T-helper 2 cell treated with Interferon-gamma antibody and Interleukin-4, amounts not matched to agents 100 ng/mL and 5 ng/mL, for 36 hours (primary cell): ENCODE data around the gene CMTM5. TPM values are rescaled to one million over a fixed set of nuclear protein-coding genes. Genes with fewer than 3 reads are reported as not detected.
"Not testable (repeated sequence)": the region's sequence is repeated elsewhere in the genome, so short reads cannot be mapped to it uniquely, and the experiment has no call there.

Source experiments
- intact Hi-C: fragments of 100-400 bp; cut with micrococcal nuclease; formaldehyde crosslinking; loops from one replicate; pipeline ENCODE4 v1.15.1; 2023
- total RNA-seq: library from RNA; stranded (reverse); gene quantifications from 2 replicates; pipeline ENCODE4 v1.2.3, GENCODE V29; 2022

Gene CMTM5
- total RNA-seq, 1 donor from 2014 or later = not detected

- intact Hi-C loops = no loop called here
These were observed 1.9 kb downstream of the CMTM5 start for GRCh38 chr14:23378612-23379220.

GRCh38 chr14:23379366-23380196 lies 2.7 kb downstream of the CMTM5 start:
- intact Hi-C loops = loop anchor here (1.0 kb wide), 3 partner anchors 51 to 259 kb away; no protein-coding TSS in a partner anchor

DNA sequence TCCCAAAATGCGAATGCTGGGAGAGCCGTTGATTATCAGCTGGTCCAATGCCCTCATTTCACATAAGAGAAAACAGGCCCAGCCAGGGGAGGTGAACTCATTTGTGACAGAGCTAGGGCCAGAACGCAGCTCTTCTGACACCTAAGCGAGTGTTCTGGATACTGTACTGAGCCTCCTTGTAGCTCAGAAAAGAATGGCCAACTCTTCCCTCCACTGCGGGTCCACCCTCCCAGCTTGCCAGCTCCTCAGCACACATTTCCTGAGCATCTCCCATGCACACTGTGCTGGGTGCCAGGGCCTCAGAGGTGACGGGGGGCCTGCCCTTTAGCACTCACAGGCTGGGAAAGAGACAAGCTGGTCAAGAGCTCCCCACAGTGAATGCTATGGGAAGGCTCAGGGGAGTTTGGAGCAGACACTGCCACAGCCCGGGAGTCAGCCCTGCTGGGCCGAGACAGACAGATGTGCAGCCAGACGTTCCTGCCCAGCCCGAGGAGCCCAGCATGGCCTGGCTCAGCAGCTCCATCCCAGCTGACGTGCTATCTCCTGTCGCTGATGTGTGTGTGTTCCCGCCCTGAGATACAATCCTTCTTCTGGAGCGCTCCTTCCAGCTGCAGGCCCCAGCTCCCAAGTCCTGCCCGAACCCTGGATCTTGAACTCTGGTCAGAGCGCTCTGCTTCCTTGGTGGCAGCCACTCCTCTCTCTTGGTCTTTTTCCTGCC lies 3.5 kb downstream of the CMTM5 start:
- intact Hi-C loops = loop anchor here (1.0 kb wide), 3 partner anchors 52 to 260 kb away; no protein-coding TSS in a partner anchor

DNA sequence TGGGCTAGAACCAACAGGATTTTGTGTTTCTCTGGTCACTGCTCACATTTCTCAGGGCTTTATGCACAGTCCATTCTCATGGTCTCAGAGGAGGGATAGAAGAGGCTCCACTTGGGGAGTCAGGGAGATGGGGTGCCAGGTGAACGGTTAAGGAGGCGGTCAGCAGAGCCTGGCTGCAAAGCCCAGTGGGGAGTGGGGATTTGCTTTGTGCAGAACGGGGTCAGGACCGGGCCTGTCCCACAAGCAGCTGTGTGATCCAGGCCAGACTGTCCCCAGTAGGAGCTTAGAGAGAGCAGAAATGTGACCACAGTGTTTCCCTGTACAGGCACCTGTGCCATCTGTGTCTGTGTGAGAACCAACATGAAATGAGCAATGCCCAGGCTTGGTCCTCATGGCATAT lies 4.1 kb downstream of the CMTM5 start:
- intact Hi-C loops = loop anchor here (1.0 kb wide), 3 partner anchors 53 to 261 kb away; no protein-coding TSS in a partner anchor

DNA sequence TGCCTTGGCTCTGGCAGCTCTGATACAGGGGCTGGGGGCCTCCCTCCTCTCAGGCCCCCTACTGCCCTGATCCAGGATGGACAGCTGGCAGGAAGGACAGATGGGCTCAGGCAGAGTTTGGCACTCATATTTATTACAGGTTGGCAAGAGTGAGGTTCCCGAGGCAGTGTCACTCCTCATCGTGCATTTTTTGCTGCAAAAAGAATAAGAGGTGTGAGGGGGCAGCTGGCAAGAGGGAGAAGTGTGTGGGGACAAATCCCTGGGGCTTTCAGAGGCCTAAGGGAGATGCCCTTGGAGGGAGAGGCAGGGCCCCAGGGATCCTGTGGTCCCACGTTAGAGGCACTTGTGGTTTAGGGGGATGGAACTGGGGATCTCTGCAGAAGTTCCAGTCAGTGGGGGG lies 5.0 kb downstream of the CMTM5 start:
- intact Hi-C loops = no loop called here

DNA sequence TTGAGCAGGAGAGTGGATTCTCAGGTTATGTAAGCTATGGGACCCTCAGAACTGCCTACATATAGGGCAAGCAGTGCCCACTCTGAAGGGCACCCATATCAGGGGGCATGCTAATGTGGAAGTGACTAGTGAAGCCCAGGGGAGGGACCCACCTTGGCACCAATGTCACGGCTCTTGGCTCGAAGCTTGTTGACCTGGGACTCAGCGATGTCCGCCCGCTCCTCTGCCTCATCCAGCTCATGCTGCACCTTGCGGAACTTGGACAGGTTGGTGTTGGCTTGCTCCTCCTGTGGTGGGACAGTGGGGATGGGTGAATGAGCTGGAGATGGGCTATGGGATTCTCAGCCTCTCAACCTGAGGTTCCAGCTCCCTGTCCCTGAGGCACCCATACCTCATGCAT lies 5.4 kb downstream of the CMTM5 start:
- intact Hi-C loops = no loop called here

DNA sequence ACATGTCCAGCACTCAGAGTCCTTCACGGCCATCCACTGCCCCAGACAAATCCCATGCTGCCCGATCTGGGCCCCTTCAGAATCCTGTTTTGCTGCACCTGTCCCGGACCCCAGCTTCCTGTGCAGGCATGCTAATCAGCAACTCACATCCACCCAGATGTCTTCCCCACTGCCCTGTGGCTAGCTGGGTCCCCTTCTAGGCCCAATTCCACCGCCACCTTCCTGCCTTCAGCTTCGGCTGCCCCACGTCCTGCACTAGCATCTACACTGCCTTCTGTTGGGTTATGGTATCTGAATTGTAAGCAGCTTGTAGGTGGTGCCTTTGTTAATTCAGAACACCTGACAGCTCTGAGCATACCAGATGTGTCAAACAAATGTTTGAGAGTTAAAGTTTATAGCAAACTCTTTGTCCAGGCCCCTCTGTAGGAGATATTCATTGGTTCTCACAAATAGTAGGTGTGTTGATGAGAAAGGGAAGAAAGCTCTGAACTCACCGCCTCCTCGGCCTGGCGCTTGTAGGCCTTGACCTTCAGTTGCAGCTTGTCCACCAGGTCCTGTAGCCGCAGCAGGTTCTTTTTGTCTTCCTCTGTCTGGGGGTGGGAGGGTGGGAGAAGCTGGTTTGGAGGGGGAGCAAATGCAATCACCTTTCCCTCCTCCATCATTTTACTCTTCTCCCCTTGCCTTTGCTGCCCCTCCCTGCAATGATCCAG lies 6.0 kb downstream of the CMTM5 start:
- intact Hi-C loops = no loop called here

DNA sequence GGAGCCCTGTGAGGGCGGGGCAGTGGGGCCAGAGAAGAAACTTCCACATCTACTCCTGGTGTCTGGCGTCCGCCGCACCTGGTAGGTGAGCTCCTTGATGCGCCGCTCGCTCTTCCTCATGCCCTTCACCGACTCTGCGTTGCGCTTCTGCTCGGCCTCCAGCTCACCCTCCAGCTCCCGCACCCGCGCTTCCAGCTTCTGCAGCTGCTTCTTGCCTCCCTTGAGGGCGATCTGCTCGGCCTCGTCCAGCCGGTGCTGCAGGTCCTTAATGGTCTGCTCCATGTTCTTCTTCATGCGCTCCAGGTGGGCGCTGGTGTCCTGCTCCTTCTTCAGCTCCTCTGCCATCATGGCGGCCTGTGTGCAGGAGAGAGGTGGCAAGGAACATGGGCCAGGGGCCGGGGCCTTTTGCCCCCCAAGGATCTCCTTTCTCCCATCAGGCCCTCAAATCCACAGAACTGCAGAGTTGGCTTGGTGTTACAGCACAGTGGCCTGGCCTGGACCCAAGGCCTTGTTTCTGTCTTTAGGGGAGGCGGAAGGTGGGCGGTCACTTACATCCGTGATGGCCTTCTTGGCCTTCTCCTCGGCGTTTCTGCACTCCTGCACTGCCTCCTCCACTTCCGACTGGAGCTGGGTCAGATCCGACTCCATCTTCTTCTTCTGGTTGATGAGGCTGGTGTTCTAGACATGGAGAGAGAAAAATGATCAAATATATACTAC lies 7.7 kb downstream of the CMTM5 start:
- intact Hi-C loops = no loop called here

DNA sequence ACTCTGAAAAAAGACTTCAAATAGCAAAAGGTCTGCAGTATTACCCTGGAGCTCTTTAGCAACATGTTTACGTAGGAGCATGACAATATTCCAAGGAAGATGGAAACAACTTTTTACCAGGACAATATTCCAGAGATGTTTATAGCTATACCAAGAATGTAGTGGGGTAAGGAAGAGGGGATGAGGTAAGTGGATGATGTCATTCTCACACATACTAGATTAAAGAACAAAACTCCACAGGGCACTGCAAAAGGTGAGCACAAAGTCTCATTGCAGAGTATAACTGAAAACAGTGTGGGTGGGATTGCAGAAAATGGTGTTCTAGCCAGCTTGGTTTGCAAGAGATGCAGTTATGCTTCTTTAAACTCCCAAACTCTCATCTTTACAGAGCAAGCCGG lies 8.4 kb downstream of the CMTM5 start:
- intact Hi-C loops = no loop called here

DNA sequence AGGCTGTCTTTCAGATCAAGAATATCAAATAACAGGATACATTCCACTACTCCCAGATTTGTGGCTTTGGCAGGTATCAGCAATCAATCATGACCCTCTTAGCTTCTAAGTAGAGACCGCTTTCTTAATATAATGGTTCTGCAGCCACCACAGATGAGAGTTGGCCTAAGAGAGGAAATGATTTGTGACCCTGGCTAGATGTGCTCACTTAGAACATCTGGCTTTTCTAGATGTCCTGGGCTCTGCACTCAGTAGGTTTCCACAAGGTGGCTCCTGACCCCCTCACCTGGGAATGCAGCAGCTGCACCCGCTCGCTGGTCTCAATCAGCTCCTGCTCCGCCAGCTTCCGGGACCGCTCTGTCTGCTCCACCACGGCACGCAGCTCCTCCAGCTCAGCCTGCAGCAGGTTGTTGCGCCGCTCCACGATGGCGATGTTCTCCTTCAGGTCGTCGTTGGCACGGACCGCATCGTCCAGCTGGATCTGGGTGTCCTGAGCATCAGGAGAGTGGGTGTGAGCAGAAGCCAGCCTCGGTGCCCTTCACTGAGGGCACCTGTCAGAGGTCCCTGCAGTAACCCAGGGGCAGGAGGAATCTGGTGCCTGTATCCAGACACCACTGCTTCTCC lies 8.9 kb downstream of the CMTM5 start:
- intact Hi-C loops = no loop called here

DNA sequence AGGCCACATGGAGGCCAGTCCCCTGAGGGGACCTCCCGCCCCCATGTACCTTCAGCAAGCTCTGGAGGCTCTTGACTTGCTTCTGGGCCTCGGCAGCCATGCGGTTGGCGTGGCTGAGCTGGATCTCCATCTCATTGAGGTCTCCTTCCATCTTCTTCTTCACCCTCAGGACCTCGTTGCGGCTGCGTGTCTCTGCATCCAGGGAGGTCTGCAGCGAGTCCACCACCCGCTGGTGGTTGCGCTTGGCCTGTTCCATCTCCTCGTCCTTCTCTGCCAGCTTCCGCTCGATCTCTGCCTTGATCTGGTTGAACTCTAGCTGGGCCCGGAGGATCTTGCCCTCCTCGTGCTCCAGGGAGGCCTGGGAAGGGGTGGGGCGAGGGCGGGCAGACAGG lies 9.4 kb downstream of the CMTM5 start:
- intact Hi-C loops = not testable (repeated sequence)

- intact Hi-C loops = no loop called here
These were observed 10.2 kb downstream of the CMTM5 start for GRCh38 chr14:23386999-23387398.

DNA sequence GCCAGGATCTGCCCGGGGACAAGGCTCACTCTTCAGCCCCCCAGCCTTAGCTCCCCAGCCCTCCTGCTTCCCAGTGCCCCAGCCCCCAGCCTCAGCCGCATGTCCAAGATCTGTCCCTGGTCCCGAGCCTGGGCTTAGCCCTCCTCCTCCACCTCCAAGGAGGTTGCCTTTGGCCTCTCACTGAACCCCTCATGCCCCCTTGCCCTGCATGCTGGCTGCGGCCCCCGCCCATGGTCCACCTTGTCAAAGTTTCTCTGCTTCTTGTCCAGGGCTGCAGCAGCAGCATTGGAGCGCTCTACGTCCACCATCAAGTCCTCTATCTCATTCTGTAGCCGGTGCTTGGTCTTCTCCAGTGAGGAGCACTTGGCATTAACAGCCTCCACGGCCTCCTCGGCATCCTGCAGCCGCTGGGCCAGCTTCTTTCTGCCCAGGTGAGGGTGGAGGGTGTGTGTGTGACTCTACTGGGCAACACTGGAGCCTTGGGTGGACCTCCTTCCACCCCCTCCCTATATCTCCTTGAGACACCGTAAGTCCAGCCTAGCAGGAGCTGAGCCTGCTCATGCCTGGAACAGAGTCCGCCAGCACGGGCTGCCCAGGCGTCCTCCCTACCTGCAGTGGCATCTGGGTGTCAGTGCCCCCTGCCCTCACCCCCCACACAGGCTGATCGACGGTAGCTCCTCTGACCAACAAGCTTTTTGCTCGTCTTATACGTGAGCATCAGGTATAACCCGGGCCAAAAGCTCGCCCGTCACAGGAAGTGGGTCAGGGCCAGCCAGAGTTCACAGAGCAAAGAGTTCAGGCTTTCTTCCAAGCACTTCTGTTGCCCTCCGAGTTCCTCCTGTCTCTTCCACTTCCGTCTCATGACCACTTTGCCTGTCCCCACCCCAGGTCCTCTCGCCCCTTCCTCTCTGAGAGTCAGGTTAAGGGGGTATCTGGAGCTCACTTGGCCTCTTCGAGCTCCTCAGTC lies 11.4 kb downstream of the CMTM5 start:
- intact Hi-C loops = no loop called here

GRCh38 chr14:23388996-23389395 lies 12.2 kb downstream of the CMTM5 start:
- intact Hi-C loops = no loop called here

DNA sequence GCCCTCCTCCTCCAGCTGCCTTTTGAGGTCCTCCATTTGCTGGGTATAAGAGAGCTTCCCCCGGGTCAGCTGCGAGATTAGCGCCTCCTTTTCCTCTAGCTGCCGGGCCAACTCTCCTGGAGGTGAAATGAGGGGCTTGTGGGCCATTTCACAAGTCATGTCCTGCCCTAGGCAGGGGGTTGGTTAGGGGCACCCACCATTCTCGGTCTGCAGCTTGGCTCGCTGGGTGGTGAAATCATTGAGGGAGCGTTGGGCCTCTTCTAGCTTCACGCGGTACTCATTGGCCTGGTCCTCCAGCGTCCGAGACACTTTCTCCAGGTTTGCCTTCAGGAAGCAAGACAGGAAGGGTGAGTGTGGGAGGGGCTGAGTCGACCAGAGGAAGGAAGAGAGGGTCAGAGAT lies 12.6 kb downstream of the CMTM5 start:
- intact Hi-C loops = no loop called here

DNA sequence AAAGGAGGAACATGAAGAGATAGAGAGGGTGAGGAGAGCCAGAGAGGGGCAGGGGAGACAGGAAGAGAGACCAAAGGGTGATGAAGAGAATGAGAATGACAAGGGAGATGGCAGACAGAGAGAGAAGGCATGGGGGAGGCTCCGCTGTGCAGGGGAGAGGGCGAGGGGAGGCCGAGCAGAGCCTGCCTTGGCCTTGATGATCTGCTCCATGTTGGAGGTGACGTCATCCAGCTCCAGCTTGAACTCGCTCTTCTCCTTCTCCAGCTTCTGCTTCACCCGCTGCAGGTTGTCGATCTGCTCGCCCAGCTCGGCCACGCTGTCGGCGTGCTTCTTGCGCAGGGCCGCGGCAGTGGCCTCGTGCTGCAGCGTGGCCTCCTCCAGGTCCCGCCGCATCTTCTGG lies 13.0 kb downstream of the CMTM5 start:
- intact Hi-C loops = not testable (repeated sequence)

DNA sequence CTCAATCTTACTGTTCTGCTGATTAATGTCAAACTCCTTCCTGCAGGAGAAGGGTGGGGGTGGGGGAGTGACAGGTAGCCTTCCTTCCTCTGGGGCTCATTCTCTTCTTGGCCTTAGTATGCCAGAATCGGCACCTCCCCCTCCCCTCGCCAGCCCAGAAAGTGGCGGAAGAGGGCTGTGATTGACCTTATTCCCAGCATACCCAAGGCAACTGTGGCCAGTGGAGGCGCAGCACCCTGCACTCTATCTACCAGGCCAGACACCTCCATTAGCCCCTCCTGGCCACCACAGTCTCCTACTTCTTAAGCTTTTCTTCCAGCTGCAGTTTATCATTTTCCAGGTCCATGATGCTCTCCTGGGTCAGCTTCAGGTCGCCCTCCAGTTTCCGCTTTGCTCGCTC lies 15.8 kb downstream of the CMTM5 start:
- intact Hi-C loops = no loop called here

DNA sequence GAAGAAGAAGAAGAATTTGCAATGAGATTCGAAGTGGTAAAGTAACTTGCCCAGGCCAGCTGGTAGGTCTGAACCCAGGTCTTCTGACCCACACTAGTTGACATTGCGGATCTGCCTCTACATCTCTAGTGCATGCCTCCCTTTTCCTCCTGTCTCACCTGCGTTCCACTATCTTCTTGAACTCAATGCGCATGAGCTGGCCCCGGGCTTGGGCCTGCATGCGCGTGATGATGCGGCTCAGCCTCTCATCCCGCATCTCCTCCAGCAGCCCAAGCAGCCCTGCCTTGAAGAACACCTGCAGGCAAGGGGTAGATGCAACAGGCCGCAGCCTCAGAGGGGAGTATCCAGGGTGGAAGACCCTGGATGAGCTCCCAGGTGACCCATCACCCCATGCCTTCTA lies 19.3 kb downstream of the CMTM5 start:
- intact Hi-C loops = no loop called here

DNA sequence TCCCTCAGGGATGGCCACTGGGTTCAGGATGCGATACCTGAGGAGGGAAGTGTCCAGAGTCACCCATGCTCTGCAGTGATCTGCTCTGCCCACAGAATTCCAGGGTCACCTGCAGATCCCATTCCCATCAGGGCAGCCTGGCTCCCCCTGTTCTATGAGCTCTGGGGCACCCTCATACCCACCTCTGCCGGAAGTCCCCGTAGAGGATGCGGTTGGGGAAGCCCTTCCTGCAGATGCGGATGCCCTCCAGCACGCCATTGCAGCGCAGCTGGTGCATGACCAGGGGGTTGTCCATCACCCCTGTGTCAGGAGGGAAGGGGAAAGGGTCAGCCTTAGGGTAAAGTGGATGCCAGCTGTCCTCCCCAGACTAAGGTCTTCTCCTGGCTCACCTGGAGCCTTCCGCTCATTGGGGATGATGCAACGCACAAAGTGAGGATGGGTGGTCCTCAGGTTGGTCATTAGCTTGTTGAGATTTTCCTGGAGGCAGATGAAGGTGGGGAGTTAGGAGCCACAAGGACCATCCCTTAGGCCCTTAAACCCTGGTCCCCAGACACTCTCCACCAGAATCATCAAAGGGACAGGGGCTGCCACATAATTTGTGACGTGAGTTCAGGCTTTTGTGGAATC lies 20.0 kb downstream of the CMTM5 start:
- intact Hi-C loops = no loop called here
